ENCODE data around the gene PRR20C. TPM values are rescaled to one million over a fixed set of nuclear protein-coding genes. Genes with fewer than 3 reads are reported as not detected.

Gene PRR20C
- polyA plus RNA-seq, 1 donor (not counting 4 experiments of a cell fraction or from before 2014, with no cell fraction given), result not detected

GRCh38 chr13:57128909-57129308 lies 25.0 kb upstream of the PRR20C start:
- H4K20me1 ChIP-seq (ENCODE audit: control insufficient read depth, extremely low read depth, insufficient read depth, low read length), result no peaks in the 10 kb centered on the region
- H3K9me3 ChIP-seq (ENCODE audit: control insufficient read depth, low read depth, low read length), result no peaks in the 10 kb centered on the region
- no peak for DNase-seq (ENCODE audit: low read depth, low spot score)
- FAIRE-seq, result no peak
- no peaks in the 10 kb centered on the region for H3K4me1 ChIP-seq (ENCODE audit: control insufficient read depth, extremely low read depth, insufficient read depth, low read length)
- no peak overlapping the region for H3K4me3 ChIP-seq (ENCODE audit: control insufficient read depth in 2 of 3, extremely low read depth in 1 of 3, insufficient read depth in 2 of 3, low read depth in 1 of 3, low read length in 3 of 3)
- no peaks in the 10 kb centered on the region for H3K79me2 ChIP-seq (ENCODE audit: control insufficient read depth, insufficient read depth, low read length)
- H2AFZ ChIP-seq (ENCODE audit: control insufficient read depth, low read length), result no peak overlapping the region
- dilution Hi-C loops (cut with MboI; ENCODE audit: extremely low pct_ligation_motif_present, low sequenced_read_pairs), result no loop called here
- H3K27me3 ChIP-seq (ENCODE audit: control insufficient read depth, extremely low read depth, insufficient read depth, low read length), result no peaks in the 10 kb centered on the region
- H3K9ac ChIP-seq (ENCODE audit: control insufficient read depth, extremely low read depth, insufficient read depth, low read length), result no peak overlapping the region
- H3K27ac ChIP-seq (ENCODE audit: control insufficient read depth, insufficient read depth, low read length), result no peak overlapping the region
- no peaks in the 10 kb centered on the region for H3K9me1 ChIP-seq (ENCODE audit: control insufficient read depth, extremely low read depth, insufficient read depth, low read length)
- TF ChIP-seq EZH2 (IDR thresholded peaks at IDR 0.05; ENCODE audit: low read length), result no peak
- TF ChIP-seq CTCF (optimal IDR thresholded peaks at IDR 0.05 in 1 of 3, IDR thresholded peaks at IDR 0.05 in 1 of 3, conservative IDR thresholded peaks at IDR 0.05 in 1 of 3; ENCODE audit: extremely low read depth in 1 of 3, insufficient read depth in 2 of 3, low read length in 3 of 3), result no peak
- no peaks in the 10 kb centered on the region for H3K36me3 ChIP-seq (ENCODE audit: control insufficient read depth in 2 of 2, extremely low read depth in 1 of 2, insufficient read depth in 2 of 2, low read length in 2 of 2)
- no peak overlapping the region for H3K4me2 ChIP-seq (ENCODE audit: control insufficient read depth, extremely low read depth, insufficient read depth, low read depth, low read length)

DNA sequence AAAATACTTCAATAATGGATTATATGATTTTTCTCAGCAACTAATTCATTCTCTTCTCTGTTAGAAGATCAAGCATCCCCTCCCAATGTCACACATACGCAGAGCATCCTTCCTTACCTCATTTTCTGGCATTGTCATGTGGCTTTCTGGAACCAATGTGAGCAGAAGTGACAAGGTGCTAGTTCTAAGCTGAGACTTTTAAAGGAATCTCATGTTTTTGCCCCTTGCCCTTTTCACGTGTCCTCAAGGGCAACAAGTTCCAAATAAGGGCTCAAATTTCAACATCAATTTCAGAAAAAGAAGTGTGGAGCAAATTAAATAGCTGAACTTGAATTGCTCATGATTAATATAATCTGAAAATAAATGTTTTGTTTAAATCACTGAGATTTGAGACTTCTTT lies 17.8 kb upstream of the PRR20C start:
- Histone ChIP-seq H3K27me3 (ENCODE audit: control insufficient read depth, extremely low read depth, insufficient read depth, low read length) (no peaks in the 10 kb centered on the region), H3K9me3 (ENCODE audit: control insufficient read depth, low read depth, low read length) (no peaks in the 10 kb centered on the region), H2AFZ (ENCODE audit: control insufficient read depth, low read length) (no peak overlapping the region), H4K20me1 (ENCODE audit: control insufficient read depth, extremely low read depth, insufficient read depth, low read length) (no peaks in the 10 kb centered on the region), H3K9me1 (ENCODE audit: control insufficient read depth, extremely low read depth, insufficient read depth, low read length) (no peaks in the 10 kb centered on the region), H3K79me2 (ENCODE audit: control insufficient read depth, insufficient read depth, low read length) (no peaks in the 10 kb centered on the region), H3K4me1 (ENCODE audit: control insufficient read depth, extremely low read depth, insufficient read depth, low read length) (no peaks in the 10 kb centered on the region), H3K9ac (ENCODE audit: control insufficient read depth, extremely low read depth, insufficient read depth, low read length) (no peak overlapping the region), H3K4me3 (ENCODE audit: control insufficient read depth in 2 of 3, extremely low read depth in 1 of 3, insufficient read depth in 2 of 3, low read depth in 1 of 3, low read length in 3 of 3) (no peak overlapping the region), H3K4me2 (ENCODE audit: control insufficient read depth, extremely low read depth, insufficient read depth, low read depth, low read length) (no peak overlapping the region), H3K27ac (ENCODE audit: control insufficient read depth, insufficient read depth, low read length) (no peak overlapping the region), H3K36me3 (ENCODE audit: control insufficient read depth in 2 of 2, extremely low read depth in 1 of 2, insufficient read depth in 2 of 2, low read length in 2 of 2) (no peaks in the 10 kb centered on the region)
- no peak for FAIRE-seq
- dilution Hi-C loops (cut with MboI; ENCODE audit: extremely low pct_ligation_motif_present, low sequenced_read_pairs), result no loop called here
- no peak for DNase-seq (ENCODE audit: low read depth, low spot score)
- TF ChIP-seq CTCF (optimal IDR thresholded peaks at IDR 0.05 in 1 of 3, IDR thresholded peaks at IDR 0.05 in 1 of 3, conservative IDR thresholded peaks at IDR 0.05 in 1 of 3; ENCODE audit: extremely low read depth in 1 of 3, insufficient read depth in 2 of 3, low read length in 3 of 3) (no peak), EZH2 (IDR thresholded peaks at IDR 0.05; ENCODE audit: low read length) (no peak)
